Measurements from ENCODE around the gene MINDY4. TPM values are rescaled to one million over a fixed set of nuclear protein-coding genes. Genes with fewer than 3 reads are reported as not detected.

Gene MINDY4
- total and polyA plus RNA-seq, 2 of the 13 experiments (the other 11 are each of a cell fraction or from before 2014, with no cell fraction given), result not detected

GRCh38 chr7:30905078-30906012 is 134.1 kb downstream of the MINDY4 start:
- H3K36me3 ChIP-seq (replicated peaks in 1 of 2; ENCODE audit: control insufficient read depth in 1 of 2, insufficient read depth in 2 of 2, low read length in 2 of 2), result no peaks in the 10 kb centered on the region
- BruUV-seq (replicated peaks), result no TSS peak
- H3K27ac ChIP-seq (ENCODE audit: extremely low read length, insufficient read depth, low read length), result no peak overlapping the region
- DNase-seq (ENCODE audit: low spot score), result no peak
- CTCF ChIA-PET (ENCODE audit: low intra/inter-chr PET ratio, low total read pairs), result no interaction called here
- no peak overlapping the region for H3K4me3 ChIP-seq (replicated peaks in 1 of 3; ENCODE audit: insufficient read depth in 1 of 3, low read depth in 2 of 3, low read length in 3 of 3)
- no peak overlapping the region for H3K9ac ChIP-seq (ENCODE audit: insufficient read depth, low read depth, low read length)
- TF ChIP-seq REST (IDR thresholded peaks at IDR 0.05; ENCODE audit: borderline replicate concordance in 1 of 2, low read depth in 1 of 2, low read length in 2 of 2), result no peak
- TF ChIP-seq MIER2 (CRISPR knock-in tag; IDR thresholded peaks at IDR 0.05), result no peak
- POLR2A ChIA-PET, result no interaction called here
- H3K27me3 ChIP-seq (ENCODE audit: control insufficient read depth in 1 of 2, insufficient read depth in 2 of 2, low read length in 2 of 2), result no peaks in the 10 kb centered on the region; a peak in 1 of 5 replicates
- intact Hi-C loops (cut with micrococcal nuclease; ENCODE audit: unreplicated experiment), result no loop called here
- H3K79me2 ChIP-seq (ENCODE audit: insufficient read depth, low read length), result no peaks in the 10 kb centered on the region
- no peak for FAIRE-seq
- no peaks in the 10 kb centered on the region for H3K4me1 ChIP-seq (ENCODE audit: insufficient read depth, low read length)
- in situ Hi-C loops (cut with HindIII; ENCODE audit: extremely low pct_ligation_motif_present, low pct_unique_long_range_greater_than_20kb), result no loop called here
- H4K20me1 ChIP-seq (ENCODE audit: insufficient read depth, low read length), result no peaks in the 10 kb centered on the region
- H3K9me3 ChIP-seq (ENCODE audit: low read length), result no peaks in the 10 kb centered on the region
- H2AFZ ChIP-seq (ENCODE audit: low read length), result no peak overlapping the region
- WGBS (ENCODE audit: low lambda C conversion rate), result 35% methylated on average over 11 of the region's 15 CpGs
- no peak overlapping the region for H3K4me2 ChIP-seq (ENCODE audit: low read depth, low read length)
- no peak for ATAC-seq

- ATAC-seq (no peak), FAIRE-seq (no peak), DNase-seq (ENCODE audit: low spot score) (no peak)
- no peaks in the 10 kb centered on the region for H3K79me2 ChIP-seq (ENCODE audit: insufficient read depth, low read length)
- ChIA-PET POLR2A (no interaction called here), CTCF (ENCODE audit: low intra/inter-chr PET ratio, low total read pairs) (no interaction called here)
- in situ Hi-C loops (cut with HindIII; ENCODE audit: extremely low pct_ligation_motif_present, low pct_unique_long_range_greater_than_20kb) (no loop called here), intact Hi-C loops (cut with micrococcal nuclease; ENCODE audit: unreplicated experiment) (no loop called here)
- H3K4me2 ChIP-seq (ENCODE audit: low read depth, low read length), result no peak overlapping the region
- no TSS peak for BruUV-seq (replicated peaks)
- H3K9me3 ChIP-seq (ENCODE audit: low read length), result no peaks in the 10 kb centered on the region
- 0% methylated on average over 2 of the region's 7 CpGs for WGBS (ENCODE audit: low lambda C conversion rate)
- no peak overlapping the region for H3K9ac ChIP-seq (ENCODE audit: insufficient read depth, low read depth, low read length)
- H3K27me3 ChIP-seq (ENCODE audit: control insufficient read depth in 1 of 2, insufficient read depth in 2 of 2, low read length in 2 of 2), result peaks cover 0 to 3% of the 10 kb centered on the region in 2 experiments; a peak in 3 of 5 replicates
- no peak overlapping the region for H2AFZ ChIP-seq (ENCODE audit: low read length)
- no peaks in the 10 kb centered on the region for H3K36me3 ChIP-seq (replicated peaks in 1 of 2; ENCODE audit: control insufficient read depth in 1 of 2, insufficient read depth in 2 of 2, low read length in 2 of 2)
- no peak overlapping the region for H3K27ac ChIP-seq (ENCODE audit: extremely low read length, insufficient read depth, low read length)
- no peaks in the 10 kb centered on the region for H4K20me1 ChIP-seq (ENCODE audit: insufficient read depth, low read length)
- no peaks in the 10 kb centered on the region for H3K4me1 ChIP-seq (ENCODE audit: insufficient read depth, low read length)
- H3K4me3 ChIP-seq (replicated peaks in 1 of 3; ENCODE audit: insufficient read depth in 1 of 3, low read depth in 2 of 3, low read length in 3 of 3), result no peak overlapping the region
- TF ChIP-seq NFE2L2 (IDR thresholded peaks at IDR 0.05; ENCODE audit: low read length) (no peak), ZNF883 (CRISPR knock-in tag; IDR thresholded peaks at IDR 0.05; ENCODE audit: not compliant biosample characterization) (no peak), ZSCAN20 (CRISPR knock-in tag; IDR thresholded peaks at IDR 0.05; ENCODE audit: borderline replicate concordance) (no peak), YEATS4 (CRISPR knock-in tag; IDR thresholded peaks at IDR 0.05; ENCODE audit: borderline replicate concordance) (no peak), ZBTB39 (CRISPR knock-in tag; IDR thresholded peaks at IDR 0.05) (no peak), GATAD1 (CRISPR knock-in tag; IDR thresholded peaks at IDR 0.05) (no peak), ZBTB2 (CRISPR knock-in tag; IDR thresholded peaks at IDR 0.05; ENCODE audit: low read depth) (no peak)
These were observed 134.8 kb downstream of the MINDY4 start for GRCh38 chr7:30906014-30906413.

Measured in HepG2 (cell line).